Kidney capillary endothelial cell (primary cell): Measurements from ENCODE around the gene TSBP1.

Source experiments
- DNase-seq: peaks from one replicate; pipeline ENCODE4 v3.0.0-alpha.2; 2018; ENCODE audit warnings: low spot score

TSBP1 gene

GRCh38 chr6:32371803-32372202 is at the start of gene TSBP1:
TSS of gene TSBP1 (minus strand) at chr6:32371903. CDS start at chr6:32371706, 197 bp downstream.
- no peak for DNase-seq

- DNase-seq = no peak
These were observed 44.3 kb upstream of the TSBP1 start for GRCh38 chr6:32416036-32416435.

GRCh38 chr6:32415521-32416019 is 43.9 kb upstream of the TSBP1 start:
- peak; percentile 73 for DNase-seq

- DNase-seq = peak; percentile 73
These were observed 41.8 kb upstream of the TSBP1 start for GRCh38 chr6:32413427-32414047.

GRCh38 chr6:32411566-32412327 is 40.0 kb upstream of the TSBP1 start:
- DNase-seq = no peak

GRCh38 chr6:32410906-32411305 is 39.2 kb upstream of the TSBP1 start:
- no peak for DNase-seq

- no peak for DNase-seq
These were observed 35.2 kb upstream of the TSBP1 start, which contains the start of gene BTNL2 for GRCh38 chr6:32406857-32407256. TSS of gene BTNL2 (minus strand) at chr6:32407181. CDS start at chr6:32407123, 58 bp downstream.

- DNase-seq = no peak
These were observed 34.5 kb upstream of the TSBP1 start for GRCh38 chr6:32406197-32406596.

GRCh38 chr6:32405656-32406055 is 34.0 kb upstream of the TSBP1 start:
- DNase-seq = no peak

- no peak for DNase-seq
These were observed 31.1 kb upstream of the TSBP1 start for GRCh38 chr6:32402812-32403211.

- no peak for DNase-seq
These were observed 29.7 kb upstream of the TSBP1 start for GRCh38 chr6:32401284-32401963.

GRCh38 chr6:32397252-32397920 is 25.7 kb upstream of the TSBP1 start:
- no peak for DNase-seq

GRCh38 chr6:32396028-32396427 is 24.3 kb upstream of the TSBP1 start:
- DNase-seq = no peak

- DNase-seq = peak; percentile 73
These were observed 22.1 kb upstream of the TSBP1 start for GRCh38 chr6:32393665-32394420.

- DNase-seq = no peak
These were observed 19.8 kb upstream of the TSBP1 start for GRCh38 chr6:32391505-32391904.

- DNase-seq = no peak
These were observed 16.1 kb upstream of the TSBP1 start for GRCh38 chr6:32387589-32388340.

- no peak for DNase-seq
These were observed 14.3 kb upstream of the TSBP1 start for GRCh38 chr6:32386040-32386439.

GRCh38 chr6:32382757-32383420 is 11.2 kb upstream of the TSBP1 start:
- no peak for DNase-seq

- no peak for DNase-seq
These were observed 7.8 kb upstream of the TSBP1 start for GRCh38 chr6:32379545-32379944.
